ENCODE measurements around the gene PLD4. TPM values are rescaled to one million over a fixed set of nuclear protein-coding genes. Genes with fewer than 3 reads are reported as not detected.

Gene PLD4
- total and polyA plus RNA-seq, 2 experiments from 2014 or later: not detected

- Mint-ChIP-seq H3K4me1 (peaks cover 9% of the 10 kb centered on the region; the same call in 2 of the 3 replicates), H3K36me3 (ENCODE audit: low read depth) (no peaks in the 10 kb centered on the region), H3K9me3 (no peaks in the 10 kb centered on the region), H3K4me3 (peak within 1 kb of the TSS; percentile 86), H3K27me3 (ENCODE audit: insufficient read depth, low read depth, poor library complexity) (peaks cover 36% of the 10 kb centered on the region), H3K27ac (no peak within 1 kb of the TSS)
- H3K9me2 ChIP-seq (ENCODE audit: insufficient read depth): no peaks in the 10 kb centered on the region
- ATAC-seq (peak; percentile 83), DNase-seq (ENCODE audit: low spot score) (peak; percentile 92)
- no peaks in the 10 kb centered on the region for H4K20me1 ChIP-seq (replicated peaks; ENCODE audit: insufficient read depth)
- H2AFZ ChIP-seq: peak within 1 kb of the TSS; percentile 94
- peak within 1 kb of the TSS; percentile 64 for H3K4me3 ChIP-seq
- TF ChIP-seq REST (IDR thresholded peaks at IDR 0.05; ENCODE audit: unreplicated experiment) (no peak), CREB1 (CRISPR knock-in tag; IDR thresholded peaks at IDR 0.05; ENCODE audit: low read depth) (no peak), POLR2AphosphoS5 (IDR thresholded peaks at IDR 0.05; ENCODE audit: low read depth) (peak; percentile 54), ZNF331 (CRISPR knock-in tag; IDR thresholded peaks at IDR 0.05; ENCODE audit: low read depth) (no peak), STAT1 (IDR thresholded peaks at IDR 0.05; ENCODE audit: unreplicated experiment) (no peak)
- no peaks in the 10 kb centered on the region for H3K36me3 ChIP-seq (ENCODE audit: insufficient read depth)
- H3K4me2 ChIP-seq: peak within 1 kb of the TSS; percentile 90
- no peaks in the 10 kb centered on the region for H3K79me2 ChIP-seq (replicated peaks; ENCODE audit: insufficient read depth)
- H3K27me3 ChIP-seq (ENCODE audit: insufficient read depth): peaks cover 34% of the 10 kb centered on the region
- H3K27ac ChIP-seq (ENCODE audit: low read depth): no peak within 1 kb of the TSS
- H3K4me1 ChIP-seq (ENCODE audit: insufficient read depth): peaks cover 4% of the 10 kb centered on the region; the same call in 1 of the 2 replicates
- H3F3A ChIP-seq (replicated peaks; ENCODE audit: low read depth): no peaks in the 10 kb centered on the region
These were observed 53.3 kb downstream of the PLD4 start, which contains the start of gene AHNAK2 for GRCh38 chr14:104977681-104978653. TSS of gene AHNAK2 (minus strand) at chr14:104978374. CDS start at chr14:104978237, 137 bp downstream.

GRCh38 chr14:104978746-104979691 is 54.3 kb downstream of the PLD4 start:
- H3K9me2 ChIP-seq (ENCODE audit: insufficient read depth): no peaks in the 10 kb centered on the region
- H3K4me2 ChIP-seq: peak overlapping the region; percentile 90
- Mint-ChIP-seq H3K9me3 (no peaks in the 10 kb centered on the region), H3K36me3 (ENCODE audit: low read depth) (no peaks in the 10 kb centered on the region), H3K4me1 (peaks cover 9% of the 10 kb centered on the region; the same call in 2 of the 3 replicates), H3K27me3 (ENCODE audit: insufficient read depth, low read depth, poor library complexity) (peaks cover 36% of the 10 kb centered on the region), H3K27ac (no peak overlapping the region), H3K4me3 (peak overlapping the region; percentile 71)
- ATAC-seq (peak; percentile 13), DNase-seq (ENCODE audit: low spot score) (no peak)
- H3K27ac ChIP-seq (ENCODE audit: low read depth): no peak overlapping the region
- no peaks in the 10 kb centered on the region for H3K79me2 ChIP-seq (replicated peaks; ENCODE audit: insufficient read depth)
- H2AFZ ChIP-seq: peak overlapping the region; percentile 94; the same call in 1 of the 2 replicates
- H4K20me1 ChIP-seq (replicated peaks; ENCODE audit: insufficient read depth): no peaks in the 10 kb centered on the region
- no peaks in the 10 kb centered on the region for H3F3A ChIP-seq (replicated peaks; ENCODE audit: low read depth)
- H3K27me3 ChIP-seq (ENCODE audit: insufficient read depth): peaks cover 34% of the 10 kb centered on the region
- H3K36me3 ChIP-seq (ENCODE audit: insufficient read depth): no peaks in the 10 kb centered on the region
- H3K4me3 ChIP-seq: peak overlapping the region; percentile 64
- H3K4me1 ChIP-seq (ENCODE audit: insufficient read depth): peaks cover 4% of the 10 kb centered on the region; the same call in 1 of the 2 replicates
- TF ChIP-seq STAT1 (IDR thresholded peaks at IDR 0.05; ENCODE audit: unreplicated experiment) (no peak), ZNF331 (CRISPR knock-in tag; IDR thresholded peaks at IDR 0.05; ENCODE audit: low read depth) (no peak), CREB1 (CRISPR knock-in tag; IDR thresholded peaks at IDR 0.05; ENCODE audit: low read depth) (no peak), EZH2phosphoT487 (IDR thresholded peaks at IDR 0.05; ENCODE audit: unreplicated experiment) (no peak), ZNF462 (CRISPR knock-in tag; IDR thresholded peaks at IDR 0.05) (no peak)
